Measurements from ENCODE around the gene ILK.

The ILK gene

DNA sequence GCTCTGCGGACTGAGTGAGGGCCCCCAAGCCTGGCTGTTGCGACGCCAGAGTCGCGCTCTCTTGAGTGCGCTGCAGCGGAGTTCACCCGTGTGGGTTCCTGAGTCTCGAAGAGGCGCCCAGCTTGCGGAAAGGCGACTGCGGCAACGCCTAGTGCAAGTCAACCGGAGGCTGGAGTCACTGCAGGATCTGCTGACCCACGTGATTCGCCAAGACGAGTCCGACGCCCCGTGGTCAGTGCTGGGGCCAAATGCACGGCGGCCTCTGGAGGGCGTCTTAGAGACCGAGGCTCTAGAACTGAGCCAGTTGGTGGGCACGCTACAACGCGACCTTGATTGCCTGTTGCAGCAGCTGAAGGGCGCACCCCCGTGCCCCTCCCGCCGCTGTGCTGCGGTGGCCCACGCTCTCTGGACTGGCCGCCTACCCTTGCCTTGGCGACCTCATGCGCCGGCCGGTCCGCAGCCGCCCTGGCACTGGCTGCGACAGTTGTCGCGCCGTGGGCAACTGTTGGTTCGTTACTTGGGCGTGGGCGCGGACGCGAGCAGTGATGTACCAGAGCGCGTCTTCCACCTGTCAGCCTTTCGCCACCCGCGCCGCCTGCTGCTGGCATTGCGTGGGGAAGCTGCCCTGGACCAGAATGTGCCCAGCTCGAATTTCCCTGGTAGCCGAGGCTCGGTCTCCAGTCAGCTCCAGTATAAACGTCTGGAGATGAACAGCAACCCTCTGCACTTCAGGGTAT is 32.7 kb upstream of the ILK start:
- Histone ChIP-seq H3K9ac (no peak overlapping the region), H3K36me3 (peaks cover 14 to 67% (median 37%) of the 10 kb centered on the region in 11 experiments; a peak in 21 of 22 replicates), H3K4me3 (no peak overlapping the region)

GRCh38 chr11:6571434-6572008 is 32.1 kb upstream of the ILK start:
- Histone ChIP-seq H3K27ac (no peak overlapping the region), H3K4me3 (no peak overlapping the region)
- TF ChIP-seq Cebpa-rat (IDR thresholded peaks at IDR 0.05), result no peak

More for the DNA sequence above, 32.7 kb upstream of the ILK start:
- Histone ChIP-seq H3K27me3 (no peaks in the 10 kb centered on the region), H3K9me3 (replicated peaks in 1 of 11) (peaks cover 0 to 19% (median 14%) of the 10 kb centered on the region in 11 experiments; a peak in 17 of 22 replicates), H3K4me1 (peaks cover 0 to 16% (median 8%) of the 10 kb centered on the region in 10 experiments; a peak in 12 of 20 replicates), H3K27ac (no peak overlapping the region), H4K20me1 (peaks cover 0 to 24% (median 0%) of the 10 kb centered on the region in 11 experiments; a peak in 1 of 22 replicates), H3K4me2 (no peak overlapping the region)
- TF ChIP-seq Cebpa-rat (IDR thresholded peaks at IDR 0.05), result no peak

GRCh38 chr11:6572215-6572614 is 31.4 kb upstream of the ILK start:
- no peak overlapping the region for H3K27ac ChIP-seq
- H3K9ac ChIP-seq, result no peak overlapping the region
- no peak overlapping the region for H3K4me2 ChIP-seq
- peaks cover 6 to 22% (median 13%) of the 10 kb centered on the region in 10 experiments; a peak in 19 of 20 replicates for H3K4me1 ChIP-seq
- H3K9me3 ChIP-seq (replicated peaks in 1 of 11), result peaks cover 0 to 19% (median 14%) of the 10 kb centered on the region in 11 experiments; a peak in 17 of 22 replicates
- no peak for TF ChIP-seq Cebpa-rat (IDR thresholded peaks at IDR 0.05)
- H3K36me3 ChIP-seq, result peaks cover 14 to 55% (median 34%) of the 10 kb centered on the region in 11 experiments; a peak in 21 of 22 replicates
- H4K20me1 ChIP-seq, result peaks cover 0 to 32% (median 0%) of the 10 kb centered on the region in 11 experiments; a peak in 2 of 22 replicates
- H3K4me3 ChIP-seq, result no peak overlapping the region
- no peaks in the 10 kb centered on the region for H3K27me3 ChIP-seq

More at GRCh38 chr11:6571434-6572008, 32.1 kb upstream of the ILK start:
- no peak overlapping the region for H3K4me2 ChIP-seq
- H4K20me1 ChIP-seq, result peaks cover 0 to 26% (median 0%) of the 10 kb centered on the region in 11 experiments; a peak in 2 of 22 replicates
- peaks cover 0 to 16% (median 8%) of the 10 kb centered on the region in 10 experiments; a peak in 12 of 20 replicates for H3K4me1 ChIP-seq
- peaks cover 0 to 19% (median 14%) of the 10 kb centered on the region in 11 experiments; a peak in 17 of 22 replicates for H3K9me3 ChIP-seq (replicated peaks in 1 of 11)
- H3K9ac ChIP-seq, result no peak overlapping the region
- H3K27me3 ChIP-seq, result no peaks in the 10 kb centered on the region
- peaks cover 14 to 62% (median 37%) of the 10 kb centered on the region in 11 experiments; a peak in 21 of 22 replicates for H3K36me3 ChIP-seq

DNA sequence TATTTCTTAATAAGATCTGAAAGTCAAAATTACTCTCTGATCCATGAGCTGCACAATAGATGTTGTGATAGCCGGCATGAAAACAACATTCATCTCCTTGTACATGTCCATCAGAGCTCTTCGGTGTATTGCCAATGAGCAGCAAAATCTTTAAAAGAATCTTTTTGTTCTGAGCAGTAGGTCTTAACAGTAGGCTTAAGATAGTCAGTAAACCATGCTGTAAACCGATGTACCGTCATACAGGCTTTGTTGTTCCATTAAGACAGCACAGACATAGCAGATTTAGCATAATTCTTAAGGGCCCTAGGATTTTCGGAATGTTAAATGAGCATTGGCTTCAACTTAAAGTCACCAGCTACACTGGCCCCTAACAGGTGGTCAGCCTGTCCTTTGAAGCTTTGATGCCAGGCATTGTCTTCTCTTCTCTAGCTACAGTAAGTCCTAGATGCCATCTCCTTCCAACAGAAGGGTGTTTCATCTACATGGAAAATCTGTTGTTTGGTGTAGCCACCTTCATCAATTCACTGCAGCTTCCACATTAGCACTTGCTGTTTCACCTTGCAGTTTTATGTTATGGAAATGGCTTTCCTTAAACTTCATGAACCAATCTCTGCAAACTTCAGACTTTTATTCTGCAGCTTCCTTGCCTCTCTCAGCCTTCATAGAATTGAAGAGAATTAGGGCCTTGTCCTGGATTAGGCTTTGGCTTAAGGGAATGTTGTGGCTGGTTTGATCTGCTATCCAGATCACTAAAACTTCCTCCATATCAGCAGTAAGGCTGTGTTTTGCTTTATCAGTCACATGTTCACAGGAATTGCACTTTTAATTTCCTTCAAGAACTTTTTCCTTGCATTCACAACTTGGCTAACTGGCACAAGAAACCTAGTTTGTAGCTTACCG is 28.5 kb upstream of the ILK start:
- no peak overlapping the region for H3K4me3 ChIP-seq
- peaks cover 0 to 18% (median 14%) of the 10 kb centered on the region in 11 experiments; a peak in 17 of 22 replicates for H3K9me3 ChIP-seq (replicated peaks in 1 of 11)
- peaks cover 5 to 15% (median 9%) of the 10 kb centered on the region in 10 experiments; a peak in 17 of 20 replicates for H3K4me1 ChIP-seq
- peaks cover 0 to 35% (median 0%) of the 10 kb centered on the region in 11 experiments; a peak in 2 of 22 replicates for H4K20me1 ChIP-seq
- H3K4me2 ChIP-seq, result no peak overlapping the region
- no peak overlapping the region for H3K27ac ChIP-seq
- H3K9ac ChIP-seq, result no peak overlapping the region
- no peak for TF ChIP-seq Cebpa-rat (IDR thresholded peaks at IDR 0.05)
- no peaks in the 10 kb centered on the region for H3K27me3 ChIP-seq
- H3K36me3 ChIP-seq, result peaks cover 19 to 43% (median 33%) of the 10 kb centered on the region in 11 experiments

DNA sequence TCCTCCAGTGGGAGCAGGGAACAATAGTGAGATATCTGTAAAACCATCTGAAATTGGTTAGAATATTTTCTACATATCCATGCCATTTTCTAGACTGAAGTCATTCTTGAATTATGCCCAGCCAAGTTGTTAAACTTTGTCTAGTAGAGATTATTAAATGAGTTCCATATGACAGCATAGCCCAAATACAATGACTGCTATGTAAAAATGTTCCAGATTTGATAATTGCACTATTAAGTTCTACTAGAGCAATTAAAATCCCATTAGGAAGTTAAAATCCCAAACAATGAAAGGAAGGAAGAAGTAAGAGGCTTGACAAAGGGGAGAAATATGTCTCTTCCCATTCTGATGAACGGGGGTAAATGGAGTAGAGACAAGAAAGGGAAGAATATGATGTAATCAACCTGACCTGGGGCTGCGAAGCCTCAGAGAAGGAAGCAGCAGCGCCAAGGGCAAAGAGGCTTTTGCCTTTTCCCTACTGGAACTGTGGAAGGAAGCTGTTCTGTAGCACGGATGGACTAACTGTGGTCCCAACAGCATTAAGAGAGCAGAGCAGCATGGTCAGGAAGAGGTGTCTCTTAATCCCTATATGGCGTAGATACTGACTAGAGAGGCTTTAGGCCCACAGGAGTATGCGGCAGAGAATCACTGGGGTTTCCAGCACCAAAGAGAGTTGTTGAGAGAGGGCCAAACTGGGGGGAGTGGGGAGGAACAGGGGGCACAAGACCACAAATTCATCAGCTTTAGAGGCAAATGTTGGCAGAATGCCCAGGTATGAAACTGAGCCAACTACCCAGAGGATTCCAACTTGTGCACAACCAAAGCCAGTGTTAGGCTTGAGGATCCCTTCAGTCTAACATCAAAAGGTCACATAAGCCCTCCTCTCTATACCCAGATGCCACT is 26.9 kb upstream of the ILK start:
- Histone ChIP-seq H3K27ac (no peak overlapping the region), H3K9me3 (replicated peaks in 1 of 11) (peaks cover 0 to 14% (median 3%) of the 10 kb centered on the region in 11 experiments; a peak in 16 of 22 replicates), H4K20me1 (peaks cover 0 to 42% (median 0%) of the 10 kb centered on the region in 11 experiments; a peak in 2 of 22 replicates), H3K9ac (no peak overlapping the region), H3K27me3 (no peaks in the 10 kb centered on the region), H3K4me1 (peaks cover 5 to 15% (median 9%) of the 10 kb centered on the region in 10 experiments; a peak in 17 of 20 replicates), H3K4me2 (peak overlapping the region in 6 of 11 experiments; percentile 1 to 32 (median 24); a peak in 7 of 22 replicates), H3K36me3 (peaks cover 16 to 43% (median 33%) of the 10 kb centered on the region in 11 experiments), H3K4me3 (no peak overlapping the region)
- 0 out of 22 replicates have a peak, but pooled peaks of 1 of the 11 experiments have one; percentile 16 for TF ChIP-seq Cebpa-rat (IDR thresholded peaks at IDR 0.05)

GRCh38 chr11:6578134-6578533 is 25.4 kb upstream of the ILK start:
- H3K4me1 ChIP-seq, result peaks cover 5 to 15% (median 9%) of the 10 kb centered on the region in 10 experiments; a peak in 17 of 20 replicates
- H3K27me3 ChIP-seq, result no peaks in the 10 kb centered on the region
- H3K4me2 ChIP-seq, result no peak overlapping the region
- peaks cover 5 to 20% (median 12%) of the 10 kb centered on the region in 11 experiments; a peak in 21 of 22 replicates for H3K9me3 ChIP-seq (replicated peaks in 1 of 11)
- no peak overlapping the region for H3K4me3 ChIP-seq
- TF ChIP-seq Cebpa-rat (IDR thresholded peaks at IDR 0.05), result no peak
- H3K9ac ChIP-seq, result no peak overlapping the region
- peaks cover 14 to 40% (median 34%) of the 10 kb centered on the region in 11 experiments; a peak in 21 of 22 replicates for H3K36me3 ChIP-seq
- H4K20me1 ChIP-seq, result peaks cover 0 to 42% (median 0%) of the 10 kb centered on the region in 11 experiments; a peak in 2 of 22 replicates
- H3K27ac ChIP-seq, result no peak overlapping the region

GRCh38 chr11:6579681-6580080 is 23.9 kb upstream of the ILK start:
- peaks cover 28 to 50% (median 45%) of the 10 kb centered on the region in 11 experiments for H3K36me3 ChIP-seq
- H3K9me3 ChIP-seq (replicated peaks in 1 of 11), result peaks cover 20 to 36% (median 27%) of the 10 kb centered on the region in 11 experiments
- H4K20me1 ChIP-seq, result peaks cover 0 to 42% (median 0%) of the 10 kb centered on the region in 11 experiments; a peak in 2 of 22 replicates
- H3K4me3 ChIP-seq, result no peak overlapping the region
- no peak overlapping the region for H3K4me2 ChIP-seq
- no peak overlapping the region for H3K27ac ChIP-seq
- H3K4me1 ChIP-seq, result peaks cover 5 to 15% (median 9%) of the 10 kb centered on the region in 10 experiments; a peak in 17 of 20 replicates
- H3K9ac ChIP-seq, result no peak overlapping the region
- no peak for TF ChIP-seq Cebpa-rat (IDR thresholded peaks at IDR 0.05)
- no peaks in the 10 kb centered on the region for H3K27me3 ChIP-seq
